H54 (cell line): ENCODE data around the gene IMPDH2.

ENCODE experiments used
- DNase-seq: peaks from one replicate; pipeline ENCODE4 v3.0.0; 2011; ENCODE audit warnings: low spot score, mixed read lengths; ENCODE audit not compliant: insufficient read length
- FAIRE-seq: peaks from 3 replicates; lab custom pipeline; 2011; peaks lifted over from hg19 to GRCh38; lab: Jason Lieb, UNC
- POLR2A ChIP-seq: IDR thresholded peaks from 2 replicates; pipeline ENCODE4 v1.6.1; 2011; ENCODE audit warnings: low read depth, mild to moderate bottlenecking, low read length

The IMPDH2 gene

GRCh38 chr3:49006408-49007067 is 22.7 kb downstream of the IMPDH2 start:
- DNase-seq: no peak
- no peak for FAIRE-seq

GRCh38 chr3:49005998-49006397 is 23.2 kb downstream of the IMPDH2 start:
- DNase-seq: no peak
- no peak for FAIRE-seq
- no peak for TF ChIP-seq POLR2A

More at GRCh38 chr3:49006408-49007067, 22.7 kb downstream of the IMPDH2 start:
- TF ChIP-seq POLR2A: no peak

GRCh38 chr3:49005303-49005680 is 23.9 kb downstream of the IMPDH2 start:
- no peak for FAIRE-seq
- TF ChIP-seq POLR2A: no peak
- DNase-seq: no peak

- FAIRE-seq: no peak
- no peak for TF ChIP-seq POLR2A
- DNase-seq: no peak
These were observed 24.6 kb downstream of the IMPDH2 start for GRCh38 chr3:49004352-49005302.

DNA sequence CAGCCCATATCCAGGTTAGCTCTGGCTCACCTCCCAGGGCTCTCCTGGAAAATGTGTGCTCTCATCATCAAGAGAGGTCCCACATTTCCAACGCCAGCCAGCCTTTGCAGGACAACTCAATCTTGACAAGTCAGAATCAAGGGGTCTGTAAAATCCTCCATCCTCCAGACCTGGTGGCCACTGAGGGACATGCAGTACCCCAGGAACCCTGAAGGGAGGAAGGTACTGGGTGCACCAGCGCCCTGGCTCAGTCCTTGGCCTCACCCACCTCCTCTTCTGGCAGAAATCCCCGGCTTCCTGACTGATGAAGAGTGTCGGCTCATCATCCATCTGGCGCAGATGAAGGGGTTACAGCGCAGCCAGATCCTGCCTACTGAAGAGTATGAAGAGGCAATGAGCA is 28.0 kb downstream of the IMPDH2 start:
- TF ChIP-seq POLR2A: no peak
- DNase-seq (no peak), FAIRE-seq (no peak)

GRCh38 chr3:48999085-48999858 is 29.9 kb downstream of the IMPDH2 start:
- no peak for TF ChIP-seq POLR2A
- DNase-seq (no peak), FAIRE-seq (no peak)

GRCh38 chr3:48997714-48998637 is 31.2 kb downstream of the IMPDH2 start:
- no peak for FAIRE-seq
- DNase-seq: no peak
- no peak for TF ChIP-seq POLR2A

GRCh38 chr3:48997102-48997635 is 32.0 kb downstream of the IMPDH2 start:
- DNase-seq (no peak), FAIRE-seq (no peak)
- TF ChIP-seq POLR2A: no peak

DNA sequence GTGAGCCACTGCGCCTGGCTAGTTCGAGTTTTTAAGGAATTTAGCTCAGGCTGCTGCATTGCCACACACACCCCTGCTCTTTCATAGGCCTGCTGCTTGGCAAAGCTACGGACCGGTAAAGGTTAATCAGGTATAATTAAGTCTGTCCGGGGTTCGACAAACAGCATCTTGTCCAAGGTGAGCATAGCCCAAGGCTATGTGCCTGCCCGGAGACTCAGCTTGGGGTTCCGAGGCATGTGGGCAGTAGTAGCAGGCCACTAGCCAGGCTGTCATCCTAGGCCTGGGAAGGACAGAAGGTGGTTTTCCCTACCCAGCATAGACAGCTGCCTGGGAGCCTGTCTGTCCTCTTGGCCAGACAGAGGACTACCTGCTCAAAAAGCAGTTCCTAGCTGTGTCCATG is 32.6 kb downstream of the IMPDH2 start:
- no peak for TF ChIP-seq POLR2A
- FAIRE-seq (no peak), DNase-seq (no peak)

DNA sequence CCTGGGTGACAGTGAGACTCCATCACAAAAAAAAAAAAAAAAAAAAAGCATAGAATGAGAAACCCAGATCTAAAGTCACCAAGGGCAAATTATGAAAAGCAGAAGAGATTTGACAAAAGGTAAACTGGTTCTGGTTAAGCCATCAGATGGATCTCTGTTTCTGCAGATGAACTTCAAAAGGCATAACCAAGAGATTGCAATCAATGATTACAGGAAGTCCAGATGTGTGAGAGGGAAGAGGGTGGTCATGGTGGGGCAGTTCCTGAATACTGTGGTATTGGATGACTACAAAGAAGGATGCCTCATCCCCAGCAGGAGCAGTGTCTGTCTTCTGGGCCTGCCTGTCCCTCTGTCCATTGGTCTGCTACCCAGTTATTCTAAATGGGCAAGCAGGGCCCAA is 35.4 kb downstream of the IMPDH2 start:
- FAIRE-seq (no peak), DNase-seq (no peak)
- no peak for TF ChIP-seq POLR2A

- TF ChIP-seq POLR2A: no peak
- FAIRE-seq (no peak), DNase-seq (no peak)
These were observed 37.2 kb downstream of the IMPDH2 start for GRCh38 chr3:48991851-48992545.

DNA sequence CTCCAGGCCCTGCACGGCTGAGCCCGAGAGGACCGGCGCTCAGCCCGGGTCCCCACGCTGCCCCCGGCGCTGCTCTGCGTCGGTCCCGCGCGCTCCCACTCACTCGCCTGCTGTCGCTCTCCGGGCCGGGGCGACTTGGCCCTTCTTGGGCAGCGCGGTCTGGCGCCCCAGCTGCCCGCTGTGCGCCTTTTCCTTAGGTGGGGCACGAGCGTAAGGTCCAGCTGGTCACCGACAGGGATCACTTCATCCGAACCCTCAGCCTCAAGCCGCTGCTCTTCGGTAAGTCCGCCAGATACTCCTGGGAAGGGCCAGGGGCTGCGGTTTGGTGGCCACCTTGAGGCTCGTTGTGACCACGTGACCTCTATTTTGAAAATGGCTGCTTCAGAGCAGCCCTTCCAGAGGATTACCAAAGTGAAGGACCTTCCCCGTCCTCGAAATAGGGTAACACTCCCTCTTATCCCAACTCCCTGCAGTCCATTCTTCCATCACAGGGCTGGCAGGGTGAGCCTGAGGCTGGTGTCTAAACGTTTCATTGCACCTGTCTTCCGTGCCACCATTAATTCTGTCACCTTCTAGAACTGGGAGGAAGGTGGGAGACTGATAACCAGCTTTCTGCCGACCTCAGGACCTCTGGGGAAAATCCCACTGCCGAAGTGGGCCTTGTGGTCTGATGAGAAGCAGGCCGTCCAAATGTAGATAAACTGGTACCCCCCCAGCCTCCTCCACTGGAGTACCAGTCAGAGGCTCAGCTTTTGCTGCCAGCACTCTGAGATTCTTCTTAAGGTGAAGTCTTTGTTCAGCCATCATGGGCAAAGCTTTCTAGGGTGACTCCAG is 38.3 kb downstream of the IMPDH2 start:
- DNase-seq (no peak), FAIRE-seq (no peak)
- no peak for TF ChIP-seq POLR2A
